Caco-2 (cell line): ENCODE results near the gene TGOLN2. TPM values are rescaled to one million over a fixed set of nuclear protein-coding genes. Genes with fewer than 3 reads are reported as not detected.

Source experiments
- BruUV-seq: library from RNA; stranded (reverse); fragments of 400-500 nt; replicated peaks from 2 replicates; lab custom pipeline; 2021; lab: Mats Ljungman, UMichigan
- CTCF ChIA-PET: fragments of 300-600 bp; sonication (Branson Sonifier 250); formaldehyde crosslinking; loops from one replicate; lab custom pipeline; 2022; ENCODE audit warnings: antibody characterized with exemption; lab: Charles Lee
- POLR2A ChIA-PET: fragments of 300-600 bp; sonication (Branson Sonifier 250); formaldehyde crosslinking; loops from one replicate; lab custom pipeline; 2022; ENCODE audit warnings: antibody characterized with exemption; lab: Charles Lee
- DNase-seq, 2 experiments: peaks; one replicate each; pipeline versions ENCODE4 v3.0.0 to v3.0.0-alpha.2; 2020 to 2022
- H3K27me3 ChIP-seq: replicated peaks from 2 replicates; pipeline ENCODE4 v1.6.0; 2011; ENCODE audit warnings: low read length; ENCODE audit not compliant: control insufficient read depth, insufficient read depth
- H3K36me3 ChIP-seq: 2 replicates; pipeline ENCODE4 v1.5.1; 2011; ENCODE audit warnings: low read length; ENCODE audit not compliant: control insufficient read depth, insufficient read depth
- H3K4me1 ChIP-seq: fragments of 250-450 bp; sonication (Bioruptor Pico); 2 replicates; pipeline ENCODE4 v1.5.1; 2020; ENCODE audit warnings: mild to moderate bottlenecking
- H3K4me3 ChIP-seq: 2 replicates; pipeline ENCODE4 v1.5.1; 2011; ENCODE audit warnings: low read depth, mild to moderate bottlenecking, control low read depth, low read length
- H3K9me3 ChIP-seq: fragments of 250-450 bp; sonication (Bioruptor Pico); 2 replicates; pipeline ENCODE4 v1.5.1; 2020; ENCODE audit warnings: mild to moderate bottlenecking, moderate library complexity
- H3K27ac Mint-ChIP-seq: one replicate; pipeline ENCODE4 v1.8.0; 2022; ENCODE audit warnings: mixed read lengths; ENCODE audit not compliant: unreplicated experiment
- H3K27me3 Mint-ChIP-seq: one replicate; pipeline ENCODE4 v1.8.0; 2022; ENCODE audit warnings: mixed read lengths; ENCODE audit not compliant: insufficient read depth, unreplicated experiment
- H3K36me3 Mint-ChIP-seq: one replicate; pipeline ENCODE4 v1.8.0; 2022; ENCODE audit warnings: mild to moderate bottlenecking, mixed read lengths; ENCODE audit not compliant: insufficient read depth, unreplicated experiment
- H3K4me1 Mint-ChIP-seq: one replicate; pipeline ENCODE4 v1.8.0; 2022; ENCODE audit warnings: low read depth, mixed read lengths; ENCODE audit not compliant: unreplicated experiment
- H3K4me3 Mint-ChIP-seq: one replicate; pipeline ENCODE4 v1.8.0; 2022; ENCODE audit warnings: mild to moderate bottlenecking, moderate library complexity, mixed read lengths; ENCODE audit not compliant: unreplicated experiment
- H3K9me3 Mint-ChIP-seq: one replicate; pipeline ENCODE4 v1.8.0; 2022; ENCODE audit warnings: mixed read lengths; ENCODE audit not compliant: unreplicated experiment
- intact Hi-C: fragments of 100-400 bp; cut with micrococcal nuclease; formaldehyde crosslinking; loops from one replicate; pipeline ENCODE4 v1.10.0; 2022; ENCODE audit not compliant: unreplicated experiment
- total RNA-seq: library from RNA; stranded (reverse); gene quantifications from 2 replicates; pipeline ENCODE4 v1.2.3, GENCODE V29; 2022
- TF ChIP-seq, protein P1 (sequence below), 2 experiments: fragments of 200-600 bp in 1 of 2; IDR thresholded peaks; 1 replicate in 1 of 2; 2 replicates in 1 of 2; pipeline versions ENCODE4 v1.5.1 to v1.8.0; 2011 to 2022; ENCODE audit warnings: antibody characterized with exemption in 1 of 2, control low read depth in 1 of 2, inconsistent platforms in 1 of 2, low read depth in 1 of 2, low read length in 1 of 2, mild to moderate bottlenecking in 1 of 2, moderate library complexity in 1 of 2; ENCODE audit not compliant: insufficient read depth in 1 of 2, severe bottlenecking in 1 of 2, unreplicated experiment in 1 of 2

Gene TGOLN2
- total RNA-seq, 1 experiment from 2014 or later: 119 TPM

DNA sequence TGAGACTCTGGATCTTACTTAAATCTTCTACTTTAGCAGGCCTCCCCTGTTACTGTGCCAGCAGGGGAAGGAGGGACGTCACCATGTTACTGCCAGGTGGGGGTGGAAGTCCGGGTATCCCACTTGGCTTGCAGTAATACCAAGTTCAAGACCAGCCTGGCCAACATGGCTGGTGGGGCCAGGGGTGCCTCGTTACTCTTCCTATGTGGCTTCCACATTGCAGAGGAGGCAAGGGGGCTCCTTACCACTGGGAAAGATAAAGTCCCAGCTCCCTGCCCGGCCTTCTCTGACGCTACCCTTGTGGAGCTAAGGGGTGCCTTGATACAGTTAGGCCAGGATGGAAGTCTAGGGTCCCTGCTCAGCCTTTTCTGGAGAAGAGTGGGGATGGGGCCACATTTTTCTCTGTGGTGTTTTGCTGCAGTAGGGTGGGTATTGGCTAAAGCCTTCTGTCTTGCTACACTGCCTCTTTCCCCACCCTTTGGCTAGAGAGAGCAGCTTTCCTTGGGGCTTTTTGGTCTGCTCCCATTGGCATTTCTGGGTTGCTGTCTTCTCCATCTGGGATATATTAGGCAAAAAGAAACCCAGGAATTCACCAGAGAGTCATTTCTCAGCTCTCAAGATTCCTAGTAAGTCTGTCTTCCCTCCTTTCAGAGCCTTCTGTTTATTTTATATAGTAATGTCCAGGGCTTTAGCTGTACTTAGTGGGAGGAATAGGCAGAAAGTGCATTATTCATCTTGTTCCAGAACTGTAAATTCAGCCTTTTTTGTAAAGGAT is 48.7 kb upstream of the TGOLN2 start:
- BruUV-seq: no TSS peak
- POLR2A ChIA-PET: no interaction called here

DNA sequence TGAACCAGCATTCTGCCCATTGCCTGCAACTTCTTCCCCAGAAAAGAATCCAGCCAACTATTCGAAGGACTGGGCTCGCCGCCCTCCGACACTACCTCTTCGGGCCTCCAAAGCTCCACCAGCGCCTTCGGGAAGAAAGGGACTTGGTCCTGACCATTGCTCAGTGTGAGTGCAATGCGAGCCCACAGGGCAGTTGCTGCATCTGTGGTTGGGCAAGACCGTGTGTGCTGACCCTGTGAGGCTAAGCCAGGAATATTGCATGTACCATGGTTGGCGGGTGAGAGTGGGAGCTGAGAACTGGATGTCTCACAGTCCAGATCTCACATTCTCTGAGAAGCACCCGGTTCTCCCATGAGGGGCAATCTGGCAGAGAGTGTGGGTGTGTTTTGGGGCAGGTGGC is 43.3 kb upstream of the TGOLN2 start:
- Histone ChIP-seq H3K4me1 (no peaks in the 10 kb centered on the region), H3K4me3 (no peak overlapping the region), H3K27me3 (no peaks in the 10 kb centered on the region), H3K9me3 (no peaks in the 10 kb centered on the region), H3K36me3 (no peaks in the 10 kb centered on the region)
- ChIA-PET CTCF (interaction anchor here (1.1 kb wide), 1 partner anchor 168 kb away, joined by 3 read pairs; the partner anchor contains the start of gene MAT2A), POLR2A (interaction anchor here (0.5 kb wide), 1 partner anchor 14 kb away, joined by 3 read pairs; no protein-coding TSS in a partner anchor)
- Mint-ChIP-seq H3K9me3 (no peaks in the 10 kb centered on the region), H3K4me3 (no peak overlapping the region), H3K4me1 (no peaks in the 10 kb centered on the region), H3K27ac (no peak overlapping the region), H3K36me3 (no peaks in the 10 kb centered on the region), H3K27me3 (no peaks in the 10 kb centered on the region)
- DNase-seq: no peak
- TF ChIP-seq, protein P1, sequence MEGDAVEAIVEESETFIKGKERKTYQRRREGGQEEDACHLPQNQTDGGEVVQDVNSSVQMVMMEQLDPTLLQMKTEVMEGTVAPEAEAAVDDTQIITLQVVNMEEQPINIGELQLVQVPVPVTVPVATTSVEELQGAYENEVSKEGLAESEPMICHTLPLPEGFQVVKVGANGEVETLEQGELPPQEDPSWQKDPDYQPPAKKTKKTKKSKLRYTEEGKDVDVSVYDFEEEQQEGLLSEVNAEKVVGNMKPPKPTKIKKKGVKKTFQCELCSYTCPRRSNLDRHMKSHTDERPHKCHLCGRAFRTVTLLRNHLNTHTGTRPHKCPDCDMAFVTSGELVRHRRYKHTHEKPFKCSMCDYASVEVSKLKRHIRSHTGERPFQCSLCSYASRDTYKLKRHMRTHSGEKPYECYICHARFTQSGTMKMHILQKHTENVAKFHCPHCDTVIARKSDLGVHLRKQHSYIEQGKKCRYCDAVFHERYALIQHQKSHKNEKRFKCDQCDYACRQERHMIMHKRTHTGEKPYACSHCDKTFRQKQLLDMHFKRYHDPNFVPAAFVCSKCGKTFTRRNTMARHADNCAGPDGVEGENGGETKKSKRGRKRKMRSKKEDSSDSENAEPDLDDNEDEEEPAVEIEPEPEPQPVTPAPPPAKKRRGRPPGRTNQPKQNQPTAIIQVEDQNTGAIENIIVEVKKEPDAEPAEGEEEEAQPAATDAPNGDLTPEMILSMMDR (IDR thresholded peaks at IDR 0.05; ENCODE audit: insufficient read depth in 1 of 2, low read depth in 1 of 2, low read length in 1 of 2, severe bottlenecking in 1 of 2, unreplicated experiment in 1 of 2): no peak
- no TSS peak for BruUV-seq
- intact Hi-C loops: no loop called here

More for the DNA sequence above, 48.7 kb upstream of the TGOLN2 start:
- no peaks in the 10 kb centered on the region for H3K9me3 Mint-ChIP-seq
- Histone ChIP-seq H3K4me3 (no peak overlapping the region), H3K27me3 (no peaks in the 10 kb centered on the region), H3K36me3 (no peaks in the 10 kb centered on the region), H3K4me1 (no peaks in the 10 kb centered on the region), H3K9me3 (no peaks in the 10 kb centered on the region)
- H3K27ac Mint-ChIP-seq: no peak overlapping the region
- DNase-seq: peak in 1 of 2 experiments; percentile 23
- no peaks in the 10 kb centered on the region for H3K36me3 Mint-ChIP-seq
- intact Hi-C loops: no loop called here
- H3K4me1 Mint-ChIP-seq: no peaks in the 10 kb centered on the region
- H3K27me3 Mint-ChIP-seq: no peaks in the 10 kb centered on the region
- TF ChIP-seq, protein P1 (IDR thresholded peaks at IDR 0.05; ENCODE audit: insufficient read depth in 1 of 2, low read depth in 1 of 2, low read length in 1 of 2, severe bottlenecking in 1 of 2, unreplicated experiment in 1 of 2): no peak
- CTCF ChIA-PET: no interaction called here
- H3K4me3 Mint-ChIP-seq: no peak overlapping the region

- Mint-ChIP-seq H3K9me3 (no peaks in the 10 kb centered on the region), H3K4me3 (no peak overlapping the region), H3K27me3 (no peaks in the 10 kb centered on the region), H3K36me3 (no peaks in the 10 kb centered on the region), H3K27ac (no peak overlapping the region), H3K4me1 (no peaks in the 10 kb centered on the region)
- H3K27me3 ChIP-seq: no peaks in the 10 kb centered on the region
- no peak overlapping the region for H3K4me3 ChIP-seq
- ChIA-PET CTCF (no interaction called here), POLR2A (interaction anchor here (0.5 to 0.6 kb wide), 2 partner anchors 19 to 180 kb away, joined by 3 to 6 read pairs; no protein-coding TSS in a partner anchor)
- intact Hi-C loops: no loop called here
- BruUV-seq: no TSS peak
- no peaks in the 10 kb centered on the region for H3K36me3 ChIP-seq
- H3K9me3 ChIP-seq: no peaks in the 10 kb centered on the region
- TF ChIP-seq, protein P1 (IDR thresholded peaks at IDR 0.05; ENCODE audit: insufficient read depth in 1 of 2, low read depth in 1 of 2, low read length in 1 of 2, severe bottlenecking in 1 of 2, unreplicated experiment in 1 of 2): no peak
- no peaks in the 10 kb centered on the region for H3K4me1 ChIP-seq
- peak in 1 of 2 experiments; percentile 25 for DNase-seq
Measured at GRCh38 chr2:85369500-85369899, 41.7 kb upstream of the TGOLN2 start.
